Transverse colon (tissue), 4 donors: ENCODE data around the gene TMEM130.

Experiments
- EP300 ChIP-seq: sonication (generic); formaldehyde crosslinking; IDR thresholded peaks from one replicate; pipeline ENCODE4 v1.6.1; 2017; ENCODE audit warnings: antibody characterized with exemption, low read depth
- POLR2AphosphoS5 ChIP-seq, 3 donors: sonication (generic); formaldehyde crosslinking; IDR thresholded peaks; one replicate each; pipeline ENCODE4 v1.6.1; 2016; ENCODE audit warnings: antibody characterized with exemption in 3 of 3
- TF ChIP-seq, protein P1 (sequence below), 5 experiments: fragments of 200-600 bp in 3 of 5; fragments of 450-650 bp in 2 of 5; sonication (generic) in 3 of 5; IDR thresholded peaks; 1 replicate in 2 of 5; 2 replicates in 3 of 5; pipeline ENCODE4 v1.5.1; 2016 to 2017; ENCODE audit warnings: antibody characterized with exemption in 5 of 5, inconsistent platforms in 3 of 5, mild to moderate bottlenecking in 2 of 5, moderate library complexity in 1 of 5

DNA sequence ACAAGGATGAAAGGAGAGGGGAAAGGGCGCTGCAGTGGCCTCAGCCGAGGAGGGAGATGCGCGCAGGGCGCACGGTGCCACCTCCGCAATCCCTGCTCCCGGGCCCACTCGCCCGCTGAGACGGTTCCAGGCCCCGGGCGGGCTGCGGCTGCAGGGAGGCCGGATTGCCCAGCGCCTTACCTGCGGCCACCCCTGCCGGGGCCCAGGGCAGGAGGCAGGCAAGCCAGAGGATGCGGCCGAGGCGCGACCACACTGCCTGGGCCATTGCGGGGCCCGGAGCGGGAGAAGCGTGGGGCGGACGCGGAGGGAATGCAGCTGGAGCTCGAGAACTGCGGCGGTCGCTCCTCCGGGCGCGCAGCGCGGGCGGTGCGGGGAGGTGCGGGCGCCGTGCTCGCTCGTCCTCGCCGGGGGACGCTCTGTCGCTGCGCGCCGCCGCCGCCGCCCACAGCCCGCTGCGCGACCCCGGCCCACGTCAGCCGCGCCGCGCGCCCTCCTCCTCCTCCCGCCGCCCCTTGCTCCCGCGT, at the start of gene TMEM130:
- TF ChIP-seq, protein P1, sequence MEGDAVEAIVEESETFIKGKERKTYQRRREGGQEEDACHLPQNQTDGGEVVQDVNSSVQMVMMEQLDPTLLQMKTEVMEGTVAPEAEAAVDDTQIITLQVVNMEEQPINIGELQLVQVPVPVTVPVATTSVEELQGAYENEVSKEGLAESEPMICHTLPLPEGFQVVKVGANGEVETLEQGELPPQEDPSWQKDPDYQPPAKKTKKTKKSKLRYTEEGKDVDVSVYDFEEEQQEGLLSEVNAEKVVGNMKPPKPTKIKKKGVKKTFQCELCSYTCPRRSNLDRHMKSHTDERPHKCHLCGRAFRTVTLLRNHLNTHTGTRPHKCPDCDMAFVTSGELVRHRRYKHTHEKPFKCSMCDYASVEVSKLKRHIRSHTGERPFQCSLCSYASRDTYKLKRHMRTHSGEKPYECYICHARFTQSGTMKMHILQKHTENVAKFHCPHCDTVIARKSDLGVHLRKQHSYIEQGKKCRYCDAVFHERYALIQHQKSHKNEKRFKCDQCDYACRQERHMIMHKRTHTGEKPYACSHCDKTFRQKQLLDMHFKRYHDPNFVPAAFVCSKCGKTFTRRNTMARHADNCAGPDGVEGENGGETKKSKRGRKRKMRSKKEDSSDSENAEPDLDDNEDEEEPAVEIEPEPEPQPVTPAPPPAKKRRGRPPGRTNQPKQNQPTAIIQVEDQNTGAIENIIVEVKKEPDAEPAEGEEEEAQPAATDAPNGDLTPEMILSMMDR (IDR thresholded peaks at IDR 0.05): no peak
- no peak for TF ChIP-seq POLR2AphosphoS5 (IDR thresholded peaks at IDR 0.05)
- TF ChIP-seq EP300: no peak
